ENCODE measurements around the gene CRTAC1. TPM values are rescaled to one million over a fixed set of nuclear protein-coding genes. Genes with fewer than 3 reads are reported as not detected.

Gene CRTAC1
- total RNA-seq (ENCODE audit: insufficient read depth, low replicate concordance): 2.2 TPM

DNA sequence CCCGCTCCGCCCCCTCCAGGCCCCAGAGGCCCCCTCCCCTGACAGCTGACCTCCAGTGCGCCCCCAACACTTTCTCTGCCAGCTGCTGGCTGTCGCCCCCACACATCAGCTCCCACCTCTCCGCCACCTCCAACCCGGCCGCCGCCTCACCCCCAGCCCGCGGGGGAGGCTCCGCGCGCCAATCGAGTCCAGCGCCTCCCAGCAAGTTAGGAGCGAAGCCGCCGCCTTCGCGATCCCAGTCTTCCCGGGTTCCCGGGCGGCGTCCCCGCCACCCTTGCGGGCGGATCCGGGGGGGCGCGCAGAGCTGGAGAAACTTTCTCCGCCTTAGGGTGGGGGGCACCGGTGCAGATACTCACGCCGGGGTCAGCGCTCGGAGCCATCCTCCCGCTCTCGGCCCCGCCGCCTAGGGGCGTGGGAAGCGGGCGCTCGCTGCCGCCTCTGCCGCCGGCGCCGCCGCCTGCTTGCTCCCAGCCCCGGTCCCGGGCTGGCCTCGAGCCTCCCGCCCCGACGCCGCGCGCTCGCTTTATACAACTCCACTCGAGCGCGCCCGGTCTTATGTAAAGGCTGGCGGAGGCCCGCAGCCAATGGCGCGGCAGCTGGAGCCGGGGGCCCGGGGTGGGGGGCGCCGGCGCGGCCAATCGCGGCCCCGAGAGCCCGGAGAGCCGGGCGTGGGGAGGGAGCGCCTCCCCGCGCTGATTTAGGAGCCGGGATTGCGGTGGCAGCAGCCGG is at the start of gene CRTAC1:
TSS of gene CRTAC1 (minus strand) at position 529 of the 729 bp plus-strand sequence. CDS start at position 380, 149 bp downstream.
- peak; percentile 72 for DNase-seq (ENCODE audit: low spot score)

DNA sequence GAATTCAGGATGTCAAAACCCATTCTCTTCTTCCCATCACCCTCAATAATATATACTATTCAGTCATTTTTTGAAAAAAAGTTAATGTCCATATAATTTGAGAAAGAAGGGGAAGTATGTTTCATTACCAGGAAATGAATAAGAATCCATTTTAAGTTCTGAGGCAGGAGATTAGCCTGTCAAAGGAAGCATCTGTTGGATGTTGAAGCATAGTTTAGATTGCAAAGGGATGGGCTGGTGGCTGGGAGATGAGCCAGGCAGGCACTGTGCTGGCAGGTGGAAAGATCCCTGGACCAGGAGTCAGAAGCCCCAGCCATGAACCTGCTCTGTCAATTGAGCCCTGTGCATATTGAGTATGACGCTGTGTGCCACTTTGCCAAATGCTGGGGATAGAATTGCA is 48.4 kb upstream of the CRTAC1 start:
- no peak for DNase-seq (ENCODE audit: low spot score)

DNA sequence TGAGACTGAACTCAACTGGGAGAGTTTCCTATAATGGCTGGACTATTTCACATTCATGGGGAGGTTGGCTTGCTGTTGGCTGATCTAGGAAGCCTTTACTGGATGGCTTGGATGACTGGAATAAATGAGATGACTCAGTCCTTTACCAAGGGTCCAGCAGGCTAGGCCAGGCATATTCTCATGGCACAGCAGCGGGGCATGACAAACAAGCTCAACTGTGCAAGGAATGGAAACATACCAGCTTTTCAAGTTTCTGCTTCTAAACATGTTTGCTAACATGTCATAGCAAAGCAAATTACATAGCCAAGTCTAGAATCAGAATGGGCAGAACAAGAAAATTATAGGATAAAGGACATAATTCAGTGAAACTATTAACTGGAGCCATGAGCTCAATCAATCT is 46.8 kb upstream of the CRTAC1 start:
- no peak for DNase-seq (ENCODE audit: low spot score)

GRCh38 chr10:98076086-98076485 is 45.7 kb upstream of the CRTAC1 start:
- no peak for DNase-seq (ENCODE audit: low spot score)

GRCh38 chr10:98074315-98074911 is 44.0 kb upstream of the CRTAC1 start:
- peak; percentile 24 for DNase-seq (ENCODE audit: low spot score)

- no peak for DNase-seq (ENCODE audit: low spot score)
These were observed 36.7 kb upstream of the CRTAC1 start for GRCh38 chr10:98067165-98067564.

- DNase-seq (ENCODE audit: low spot score): no peak
These were observed 33.3 kb upstream of the CRTAC1 start for GRCh38 chr10:98063740-98064027.

GRCh38 chr10:98062424-98062823 is 32.0 kb upstream of the CRTAC1 start:
- DNase-seq (ENCODE audit: low spot score): no peak

DNA sequence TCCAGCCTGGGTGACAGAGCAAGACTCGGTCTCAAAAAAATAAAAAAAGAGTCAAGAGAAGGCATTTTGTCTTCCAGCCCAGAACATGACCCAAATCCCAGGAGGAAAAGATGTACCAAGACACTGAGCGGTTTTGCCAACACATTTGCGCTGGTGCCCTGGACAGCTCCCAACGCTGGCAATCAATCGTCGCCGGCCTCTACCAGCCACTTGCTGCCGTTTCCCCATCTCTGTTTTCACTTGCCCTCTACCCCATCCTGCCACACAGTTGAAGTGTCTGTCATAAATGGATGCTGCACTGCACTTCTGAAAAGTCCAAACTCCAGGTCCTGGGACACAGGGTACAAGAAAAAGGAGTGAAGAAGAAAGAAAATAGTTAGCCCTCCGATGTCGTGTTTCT is 29.7 kb upstream of the CRTAC1 start:
- no peak for DNase-seq (ENCODE audit: low spot score)

DNA sequence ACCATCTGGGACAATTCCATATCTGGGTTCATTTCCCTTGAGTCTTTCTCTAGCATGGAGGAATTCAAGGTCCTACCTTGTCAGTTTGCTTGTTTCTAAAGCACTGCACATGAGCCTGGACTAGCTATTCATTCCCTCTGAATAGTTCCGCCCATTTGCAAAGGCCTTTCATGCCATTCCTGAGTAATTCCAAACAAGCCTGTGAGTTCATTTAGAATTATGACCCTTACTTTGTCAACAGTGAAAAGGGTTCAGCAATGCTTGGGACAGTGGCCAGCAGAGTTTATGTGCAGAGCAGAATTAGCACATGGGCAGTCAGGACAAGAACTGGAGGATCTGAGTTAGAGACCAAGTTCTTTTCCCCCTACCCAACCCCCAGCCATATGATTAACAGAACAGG is 27.9 kb upstream of the CRTAC1 start:
- no peak for DNase-seq (ENCODE audit: low spot score)

GRCh38 chr10:98055841-98056516 is 25.6 kb upstream of the CRTAC1 start:
- no peak for DNase-seq (ENCODE audit: low spot score)

GRCh38 chr10:98047009-98047741 is 16.8 kb upstream of the CRTAC1 start:
- peak; percentile 17 for DNase-seq (ENCODE audit: low spot score)

- peak; percentile 51 for DNase-seq (ENCODE audit: low spot score)
These were observed 15.5 kb upstream of the CRTAC1 start for GRCh38 chr10:98045785-98046389.

GRCh38 chr10:98041352-98042043 is 11.1 kb upstream of the CRTAC1 start:
- DNase-seq (ENCODE audit: low spot score): peak; percentile 58

DNA sequence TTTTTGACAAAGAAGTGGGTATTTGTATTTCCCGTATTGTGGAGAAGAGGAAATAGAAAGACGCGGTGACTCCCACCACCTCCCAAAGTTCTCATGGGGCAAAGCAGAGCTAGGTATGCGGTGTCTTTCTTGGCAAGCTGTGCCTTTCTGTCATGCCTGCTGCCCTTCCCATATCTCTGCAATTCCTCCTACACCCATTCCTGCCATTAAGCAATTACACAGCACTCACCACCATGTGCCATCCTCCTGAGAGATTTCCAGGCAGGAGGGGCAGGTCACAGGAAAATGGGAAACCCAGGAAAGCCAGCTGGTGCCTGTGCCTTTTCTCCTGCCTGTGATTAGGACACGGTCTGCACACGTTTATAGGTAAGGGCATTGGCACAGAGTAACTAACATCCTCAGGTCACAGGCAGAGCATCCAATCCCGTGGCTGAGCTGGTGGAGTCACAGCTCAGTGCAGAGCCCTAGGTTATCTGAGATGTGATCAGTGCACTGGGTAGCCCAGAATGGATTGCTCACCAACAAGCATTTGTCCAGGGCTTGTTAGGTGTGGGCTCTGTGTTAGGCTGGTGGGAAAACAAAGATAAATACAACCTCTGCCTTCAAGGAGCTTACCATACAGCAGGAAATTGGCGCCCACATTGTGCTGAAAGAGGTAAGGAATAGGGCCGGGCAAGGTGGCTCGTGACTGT is 9.4 kb upstream of the CRTAC1 start:
- no peak for DNase-seq (ENCODE audit: low spot score)

- no peak for DNase-seq (ENCODE audit: low spot score)
These were observed 7.9 kb upstream of the CRTAC1 start for GRCh38 chr10:98038288-98038687.

DNA sequence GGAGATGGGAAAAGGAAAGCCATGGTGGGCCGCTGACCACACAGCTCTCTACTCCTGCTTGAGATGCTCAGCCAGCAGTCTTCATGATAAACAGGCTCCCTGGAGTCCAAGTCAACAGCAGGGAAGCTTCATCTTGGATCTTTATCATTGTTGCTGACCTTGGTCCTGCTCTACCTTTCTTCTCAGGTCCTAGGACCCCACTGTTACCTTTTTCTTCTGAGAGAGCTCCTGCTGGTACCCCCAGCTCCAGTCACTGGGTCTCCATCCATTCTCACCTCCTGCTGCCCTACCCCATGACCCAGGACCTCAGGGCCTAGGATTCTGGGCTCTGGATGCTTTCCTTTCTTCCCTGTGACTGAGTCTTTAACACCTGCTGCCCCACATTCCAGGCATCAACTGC is 5.2 kb upstream of the CRTAC1 start:
- DNase-seq (ENCODE audit: low spot score): no peak

GRCh38 chr10:98033515-98033914 is 3.1 kb upstream of the CRTAC1 start:
- no peak for DNase-seq (ENCODE audit: low spot score)

GRCh38 chr10:98031440-98031839 is 1.0 kb upstream of the CRTAC1 start:
- DNase-seq (ENCODE audit: low spot score): no peak

GRCh38 chr10:98030991-98031431 is 590 bp upstream of the CRTAC1 start:
- no peak for DNase-seq (ENCODE audit: low spot score)

Data from umbilical cord (tissue), 2 donors.